Activated gamma-delta T cell treated with Interleukin-2 at 50 U/mL for 16 hours (primary cell): ENCODE results near the gene RPA3.

Source experiments
- DNase-seq: peaks from one replicate; pipeline ENCODE4 v3.0.0-alpha.2; 2020

Gene RPA3

DNA sequence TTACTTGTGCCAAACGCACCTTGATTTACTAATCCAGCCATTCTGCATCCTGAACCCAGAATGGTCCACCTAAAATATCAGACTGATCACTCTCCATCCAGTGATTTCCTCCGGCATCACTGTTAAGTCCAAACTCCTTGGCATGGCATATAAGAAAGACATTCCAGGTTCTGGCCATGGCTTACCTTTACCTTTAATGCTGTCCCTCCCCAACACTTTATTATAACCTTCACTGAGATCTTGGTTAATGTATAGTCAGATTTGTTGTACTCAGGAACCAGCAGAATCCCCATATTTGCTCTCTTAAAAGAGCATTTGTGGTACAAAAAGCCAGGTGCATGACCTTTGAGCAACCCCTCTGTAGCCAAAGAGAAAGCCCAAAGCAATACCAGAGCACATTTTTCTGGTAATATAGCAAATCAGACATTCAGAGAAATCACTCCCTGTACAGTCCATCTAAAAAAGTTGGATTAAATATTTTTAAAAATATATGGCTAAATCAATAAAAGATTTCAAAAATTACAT is 67.7 kb downstream of the RPA3 start:
- no peak for DNase-seq

DNA sequence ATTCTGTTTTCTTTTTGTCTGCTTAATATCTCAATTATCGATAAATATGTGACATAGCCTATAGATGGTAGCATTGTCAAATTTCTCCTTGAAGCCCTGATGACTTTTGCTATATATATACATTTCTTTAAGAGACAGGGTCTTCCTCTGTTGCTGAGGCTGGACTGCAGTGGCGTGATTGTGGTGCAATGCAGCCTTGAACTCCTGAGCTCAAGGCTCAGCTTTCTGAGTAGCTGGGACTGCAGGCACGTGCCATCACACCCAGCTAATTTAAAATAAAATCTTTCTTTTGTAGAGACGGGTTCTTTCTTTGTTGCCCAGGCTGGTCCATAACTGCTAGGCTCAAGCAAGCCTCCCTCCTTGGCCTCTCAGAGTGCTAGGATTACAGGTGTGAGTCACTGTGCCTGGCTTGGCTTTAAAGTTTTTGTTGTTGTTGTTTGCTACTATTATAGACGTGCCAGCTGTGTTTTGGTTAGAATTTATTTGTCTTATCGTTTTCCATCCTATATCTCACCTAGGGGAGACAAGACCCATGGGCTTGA is 70.8 kb downstream of the RPA3 start:
- no peak for DNase-seq

DNA sequence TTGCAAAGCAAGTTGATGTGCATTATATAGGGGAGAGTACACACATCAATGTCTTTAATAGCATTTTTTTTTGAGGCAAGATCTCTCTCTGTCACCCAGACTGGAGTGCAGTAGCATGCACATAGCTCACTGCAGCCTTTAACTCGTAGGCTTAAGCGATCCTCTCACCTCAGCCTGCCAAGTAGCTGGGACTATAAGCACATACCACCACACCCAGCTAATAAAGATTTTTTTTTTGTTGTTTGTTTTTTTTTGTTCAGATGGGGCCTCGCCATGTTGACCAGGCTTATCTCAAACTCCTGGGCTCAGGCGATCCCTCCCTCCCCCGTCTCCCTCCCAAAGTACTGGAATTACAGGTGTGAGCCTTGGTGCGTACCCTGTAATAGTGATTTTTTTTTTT is 76.3 kb downstream of the RPA3 start:
- DNase-seq: no peak

DNA sequence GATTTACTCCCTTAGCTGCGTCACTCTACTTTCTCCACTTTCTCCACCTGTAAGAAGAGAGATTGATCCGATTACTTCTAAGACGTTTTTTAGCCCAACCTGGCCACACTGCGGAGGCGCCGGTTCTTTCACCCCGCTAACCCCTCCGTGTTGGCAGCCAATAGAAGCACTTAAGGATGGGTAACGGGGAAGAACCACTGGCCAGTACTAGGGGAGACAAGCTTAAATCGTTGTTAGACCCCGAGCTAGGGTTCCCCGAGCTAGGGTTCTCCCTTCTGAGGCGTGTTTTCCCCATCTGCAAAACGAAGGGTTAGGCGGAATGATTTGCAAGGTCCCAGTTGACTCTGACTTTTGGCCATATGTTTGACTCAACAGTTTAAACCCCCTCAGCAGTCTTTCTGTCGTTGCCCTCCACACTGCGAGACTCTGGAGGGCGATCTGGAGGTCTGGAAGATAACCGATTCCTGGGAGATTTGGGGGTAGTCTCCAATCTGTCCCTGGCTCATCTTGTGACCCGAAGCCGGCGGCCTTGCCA is 77.2 kb downstream of the RPA3 start:
- DNase-seq: no peak

DNA sequence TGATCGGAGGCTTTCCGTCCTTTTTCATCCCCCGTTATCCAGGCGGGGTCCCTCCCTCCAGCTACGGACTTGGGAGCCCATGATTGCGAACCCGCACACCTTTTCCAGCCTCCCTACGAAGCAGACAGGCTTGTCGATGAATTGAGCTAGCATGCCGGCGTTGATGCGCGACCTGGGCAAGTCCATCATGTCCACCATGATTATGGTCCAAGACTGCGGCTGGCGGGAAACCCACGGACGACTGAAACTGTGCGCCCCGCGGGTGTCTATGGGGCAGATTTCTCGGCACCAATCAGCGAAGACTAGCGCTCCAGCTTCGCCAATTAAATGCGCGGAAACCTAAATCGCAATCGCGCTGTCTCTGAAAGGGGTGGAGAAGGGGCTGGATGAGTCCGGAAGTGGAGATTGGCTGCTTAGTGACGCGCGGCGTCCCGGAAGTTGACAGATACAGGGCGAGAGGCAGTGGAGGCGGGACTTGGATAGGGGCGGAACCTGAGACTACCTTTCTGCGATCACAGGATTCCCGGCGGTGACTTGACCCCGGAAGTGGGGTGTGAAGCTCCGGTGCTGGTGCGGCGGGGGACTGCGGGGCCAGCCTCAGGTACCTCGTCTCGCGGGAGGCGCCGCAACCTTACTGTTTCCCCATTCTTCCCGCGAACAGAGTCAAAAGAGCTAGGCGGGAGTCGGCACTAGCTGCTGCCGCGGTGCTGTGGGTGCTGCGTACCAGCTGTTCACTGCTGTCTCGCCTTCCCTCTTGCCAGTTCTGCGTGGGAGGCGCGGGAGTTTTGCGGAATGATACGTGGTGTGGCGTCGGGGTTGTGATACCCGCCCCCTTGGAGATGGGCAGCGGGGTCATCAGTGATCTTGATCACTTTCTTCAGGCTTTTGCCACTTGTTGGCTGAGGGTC is 77.9 kb downstream of the RPA3 start, which contains the start of gene UMAD1:
TSS of gene UMAD1 (plus strand) at position 532 of the 908 bp plus-strand sequence. CDS start 32,620 bp downstream, outside the sequence.
- peak; percentile 97 for DNase-seq

DNA sequence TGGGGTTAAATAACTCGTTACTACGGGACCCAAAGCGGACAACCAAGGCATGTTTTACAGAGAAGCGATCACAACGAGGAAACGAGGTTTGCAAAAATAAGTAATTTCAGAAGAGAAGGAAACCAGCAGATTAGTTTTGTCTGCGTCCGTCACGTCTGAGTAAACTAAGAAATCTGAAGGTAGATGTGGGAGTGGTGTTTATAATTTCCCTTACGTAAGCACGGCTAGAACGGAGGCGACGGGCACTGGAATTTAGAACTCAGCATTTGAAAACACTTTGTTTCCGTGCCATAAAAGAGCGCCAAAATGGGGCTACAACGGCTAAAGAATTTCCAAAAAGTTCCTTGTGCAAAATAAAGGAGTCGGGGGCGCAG is 78.6 kb downstream of the RPA3 start:
- DNase-seq: no peak

DNA sequence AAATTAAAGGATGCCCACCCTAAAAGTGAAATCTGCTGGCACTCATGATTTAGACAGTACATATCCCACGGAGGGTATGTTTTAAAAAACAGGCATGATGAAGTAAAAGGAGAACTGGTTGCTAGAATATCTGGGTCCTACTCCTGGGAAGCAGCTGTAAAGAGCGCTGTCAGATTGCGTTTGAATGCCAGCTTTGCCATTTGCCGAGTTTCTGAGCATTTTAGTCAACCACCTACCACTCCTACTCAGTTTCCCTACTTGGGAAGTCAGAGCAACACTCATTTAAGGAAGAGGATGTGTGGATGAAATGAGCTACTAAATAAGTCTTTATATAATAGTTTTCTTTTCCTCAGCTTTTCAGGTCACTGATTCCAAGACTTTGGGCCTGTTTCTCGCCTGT is 79.0 kb downstream of the RPA3 start:
- no peak for DNase-seq

DNA sequence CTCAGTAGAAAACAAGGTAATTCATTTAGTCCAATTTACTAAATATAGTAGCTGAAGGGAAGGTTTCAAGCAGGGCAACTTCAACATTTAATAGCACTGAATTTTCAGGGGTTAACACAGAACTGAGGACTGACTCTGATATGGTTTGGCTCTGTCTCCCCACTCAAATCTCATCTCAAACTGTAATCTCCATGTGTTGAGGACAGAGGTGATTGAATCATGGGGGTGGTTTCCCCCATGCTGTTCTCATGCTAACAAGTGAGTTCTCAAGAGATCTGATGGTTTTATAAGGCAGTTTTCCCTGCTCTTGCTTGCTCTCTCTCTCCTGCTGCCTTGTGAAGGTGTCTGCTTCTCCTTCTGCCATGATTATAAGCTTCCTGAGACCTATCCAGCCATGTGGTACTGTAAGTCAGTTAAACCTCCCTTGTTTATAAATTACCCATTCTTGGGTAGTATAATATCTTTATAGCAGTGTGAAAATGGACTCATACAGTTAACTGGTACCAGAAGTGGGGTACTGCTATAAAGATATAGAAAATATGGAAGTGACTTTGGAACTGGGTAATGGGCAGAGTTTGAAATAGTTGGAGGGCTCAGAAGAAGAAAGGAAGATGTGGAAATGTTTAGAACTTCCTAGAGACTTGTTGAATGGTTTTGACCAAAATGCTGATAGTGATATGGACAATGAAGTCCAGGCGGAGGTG is 87.6 kb downstream of the RPA3 start:
- DNase-seq: no peak

DNA sequence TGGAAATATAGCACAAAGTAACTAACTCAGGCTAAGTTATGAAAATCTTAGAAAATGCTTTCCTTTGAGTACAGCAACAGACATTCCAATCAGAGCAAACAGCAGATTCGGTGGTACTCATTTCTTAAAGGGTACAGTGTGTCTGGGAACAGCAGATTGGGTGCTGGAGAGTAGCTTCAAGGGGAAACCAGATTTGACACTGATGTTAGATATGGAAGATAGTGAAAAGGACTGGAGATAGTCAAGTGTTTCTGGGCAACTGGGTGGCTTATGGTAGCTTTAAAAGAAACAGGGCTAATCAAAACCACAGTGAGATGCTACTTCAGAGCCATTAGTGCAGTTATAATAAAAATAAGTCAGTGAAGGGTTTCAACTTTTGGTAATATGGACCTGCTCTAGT is 89.9 kb downstream of the RPA3 start:
- DNase-seq: no peak

DNA sequence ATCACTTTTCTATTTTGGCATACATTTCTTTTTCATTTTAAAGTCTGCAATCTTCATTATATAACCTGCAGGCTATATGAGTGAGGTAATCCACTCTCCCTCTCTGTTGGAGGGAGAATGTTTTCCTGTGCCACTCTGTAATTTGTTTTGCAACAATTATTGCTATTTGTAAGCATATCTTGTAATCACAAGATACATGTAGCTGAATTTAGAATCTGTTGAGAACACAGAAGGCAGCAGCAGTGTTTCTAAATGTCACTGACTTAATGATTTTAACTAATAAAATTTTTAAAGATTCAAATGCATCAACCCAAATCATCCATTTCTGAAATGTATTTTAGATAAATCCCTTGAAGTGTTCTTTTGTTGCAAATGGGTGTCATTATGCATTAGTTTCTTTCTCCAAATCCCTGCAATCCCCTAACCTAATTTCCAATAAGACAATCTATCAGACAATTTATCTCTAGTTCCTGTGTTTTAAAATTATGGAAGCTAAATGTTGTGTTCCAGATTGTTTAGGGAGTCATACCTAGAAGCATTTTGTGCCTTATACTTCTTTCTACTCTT is 97.7 kb downstream of the RPA3 start:
- DNase-seq: no peak

DNA sequence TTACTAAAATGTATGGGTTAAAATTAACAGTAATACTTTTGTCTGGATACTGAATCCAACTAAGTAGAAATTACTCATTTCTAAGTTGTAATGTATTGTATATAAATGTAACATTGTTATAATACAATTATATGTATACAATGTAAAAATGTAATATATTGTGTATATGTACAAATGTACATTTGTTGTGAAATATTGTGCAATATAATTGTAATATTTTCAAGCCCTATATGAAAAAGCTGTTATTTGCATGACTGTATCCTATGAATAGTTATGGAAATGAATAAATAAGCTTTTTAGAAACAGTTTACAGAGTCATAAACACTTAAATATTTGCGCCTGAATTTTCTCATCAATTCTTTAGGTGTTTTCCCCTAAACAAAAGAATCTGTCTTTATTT is 98.2 kb downstream of the RPA3 start:
- DNase-seq: no peak

DNA sequence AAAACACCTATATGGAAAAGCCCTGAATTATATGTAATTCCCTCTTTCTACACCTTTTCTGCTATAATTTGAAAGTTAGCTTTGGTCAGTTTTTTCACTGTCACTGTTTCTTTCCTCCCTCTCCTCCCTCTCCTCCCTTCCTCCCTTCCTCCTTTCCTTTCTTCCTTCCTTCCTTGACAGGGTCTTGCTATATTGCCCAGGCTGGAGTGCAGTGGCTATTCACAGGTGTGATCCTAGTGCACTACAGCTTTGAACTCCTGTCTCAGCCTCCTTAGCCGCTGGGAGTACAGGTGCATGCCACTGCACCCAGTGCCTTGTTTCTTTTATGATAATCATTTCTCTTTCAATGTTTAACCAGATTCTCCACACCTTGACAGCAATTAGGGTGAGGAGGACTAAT is 100.0 kb downstream of the RPA3 start:
- no peak for DNase-seq

DNA sequence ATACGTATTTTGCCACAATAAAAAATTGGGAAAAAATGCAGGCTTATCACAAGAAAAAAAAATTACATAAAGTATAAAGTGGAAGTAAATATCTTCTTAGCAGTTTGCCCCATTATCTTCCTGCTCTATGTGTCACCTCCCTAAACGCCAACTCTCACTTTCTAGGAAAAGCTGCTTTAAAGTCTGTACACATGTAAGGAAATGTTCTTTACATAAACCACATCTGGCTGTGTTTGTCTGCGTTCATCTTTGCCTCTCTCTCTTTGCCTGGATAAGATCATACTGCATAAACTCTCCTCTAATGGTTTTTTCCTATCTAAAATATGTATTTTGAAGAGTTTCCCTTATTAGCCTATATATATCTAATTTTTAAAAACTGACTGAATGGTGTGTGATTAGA is 100.9 kb downstream of the RPA3 start:
- no peak for DNase-seq

DNA sequence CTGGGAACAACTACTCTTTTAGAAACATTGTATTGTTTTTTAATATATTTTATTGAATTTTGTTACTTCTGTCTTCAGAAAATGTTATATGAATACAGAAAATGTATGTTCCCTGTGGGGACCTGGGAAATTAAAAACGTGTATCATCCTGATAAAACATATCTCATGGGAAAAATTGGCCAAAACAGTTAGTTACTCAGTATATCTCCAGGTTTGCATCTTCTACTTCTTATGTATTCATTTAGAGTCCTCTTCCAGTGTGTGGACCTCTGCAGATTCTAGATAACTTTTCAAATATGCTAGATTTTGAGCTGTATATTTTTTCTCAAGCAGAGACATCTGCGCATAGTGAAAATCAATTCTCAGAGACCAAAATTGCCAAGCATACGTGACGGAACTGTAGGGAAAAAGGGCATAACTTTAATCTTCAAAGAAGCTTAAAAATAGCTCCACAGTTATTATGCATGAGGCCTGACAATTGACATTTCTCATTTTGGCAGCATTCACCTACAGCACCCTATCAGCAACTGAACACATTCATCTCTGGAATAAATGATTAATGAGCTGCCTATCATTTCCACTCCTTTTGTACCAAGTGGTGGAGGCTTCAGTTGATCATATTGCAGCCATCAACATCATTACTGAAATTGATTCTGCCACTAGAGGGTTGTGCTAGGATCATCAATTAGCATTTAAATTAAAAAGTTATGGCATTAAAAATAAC is 104.2 kb downstream of the RPA3 start:
- no peak for DNase-seq

DNA sequence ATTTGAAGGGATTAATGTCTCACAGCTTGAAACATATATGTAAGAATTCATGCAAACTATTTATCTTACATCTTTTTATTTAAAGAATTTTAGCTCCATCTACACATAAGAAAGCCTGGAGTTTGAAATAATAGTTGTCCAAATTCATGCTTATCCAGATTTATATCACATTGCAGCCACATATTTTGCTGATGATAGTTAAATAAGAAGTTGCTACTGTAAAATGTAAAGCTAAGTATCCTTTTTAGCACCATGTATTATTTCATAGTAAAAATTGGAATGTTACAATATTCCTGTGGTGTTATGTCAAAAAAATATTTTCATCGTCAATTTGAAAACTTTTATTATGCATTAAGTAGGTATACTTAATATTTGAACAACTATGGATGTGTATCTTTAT is 105.2 kb downstream of the RPA3 start:
- DNase-seq: no peak

DNA sequence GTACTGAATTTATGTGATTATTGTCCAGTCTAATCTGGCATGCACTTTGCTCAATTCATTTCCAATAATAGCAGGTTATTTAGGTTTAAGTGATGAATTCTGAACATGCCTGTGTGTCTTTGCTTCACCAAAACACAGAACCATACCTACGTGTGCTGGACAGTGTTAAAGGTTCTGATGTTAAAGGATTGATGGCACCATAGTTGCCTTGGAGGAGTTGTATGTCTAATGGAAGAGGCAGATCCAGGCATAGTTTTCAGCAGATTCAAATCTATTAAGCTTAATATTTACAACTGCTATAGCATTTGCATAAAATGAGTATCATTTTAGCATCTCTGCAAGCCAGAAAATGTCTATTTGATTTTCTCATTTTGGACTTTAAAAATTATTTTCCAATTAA is 105.9 kb downstream of the RPA3 start:
- no peak for DNase-seq

DNA sequence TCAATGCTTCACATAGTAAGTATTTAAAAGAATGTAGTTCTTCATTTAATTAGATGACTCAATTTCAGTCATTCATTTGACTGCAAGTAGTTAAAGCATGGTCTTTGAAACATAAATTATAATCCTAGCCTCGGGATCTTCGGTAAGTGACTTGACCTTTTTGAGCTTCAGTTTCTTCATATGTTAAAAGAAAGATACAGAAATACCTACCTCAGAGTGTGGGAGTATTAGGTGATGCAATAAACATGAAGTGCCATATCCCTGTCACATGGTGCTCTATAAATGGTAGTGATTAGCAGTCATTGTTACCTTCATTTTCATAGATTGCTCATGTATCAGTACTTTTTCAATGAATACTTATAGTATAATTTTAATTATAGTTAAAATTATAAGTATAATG is 109.1 kb downstream of the RPA3 start:
- no peak for DNase-seq

DNA sequence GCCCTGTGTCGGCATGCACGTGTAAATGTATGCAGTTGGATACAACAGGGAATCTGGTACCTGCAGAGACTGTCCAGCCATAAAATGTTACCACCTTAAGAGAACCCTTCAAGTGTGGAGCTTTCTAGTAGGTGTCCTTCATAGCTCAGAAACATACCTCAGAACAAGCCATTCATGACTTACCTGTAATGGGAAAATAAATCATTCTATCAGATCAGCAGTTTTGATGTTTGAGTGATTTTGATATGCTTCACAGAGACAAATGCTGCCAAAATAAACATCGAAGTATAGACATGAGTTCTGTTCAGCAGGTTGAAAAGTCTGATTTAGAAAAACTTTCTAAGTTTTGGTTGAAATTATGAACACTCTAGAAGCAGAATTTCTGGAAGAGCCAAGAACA is 111.4 kb downstream of the RPA3 start:
- DNase-seq: no peak

DNA sequence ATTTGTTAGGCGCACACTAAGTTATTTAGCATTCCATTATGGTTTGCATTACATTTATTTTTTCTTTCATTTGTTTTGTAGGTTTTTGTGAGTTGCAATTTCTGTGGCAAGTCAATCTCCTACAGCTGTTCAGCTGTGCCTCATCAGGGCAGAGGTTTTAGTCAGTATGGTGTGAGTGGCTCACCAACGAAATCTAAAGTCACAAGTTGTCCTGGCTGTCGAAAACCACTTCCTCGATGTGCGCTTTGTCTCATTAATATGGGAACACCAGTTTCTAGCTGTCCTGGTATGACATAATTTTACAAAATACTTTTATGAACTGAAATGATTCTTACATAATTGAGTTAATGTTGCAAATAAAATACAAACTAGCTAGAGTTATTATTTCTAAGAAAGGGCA is 122.2 kb downstream of the RPA3 start:
- DNase-seq: no peak

DNA sequence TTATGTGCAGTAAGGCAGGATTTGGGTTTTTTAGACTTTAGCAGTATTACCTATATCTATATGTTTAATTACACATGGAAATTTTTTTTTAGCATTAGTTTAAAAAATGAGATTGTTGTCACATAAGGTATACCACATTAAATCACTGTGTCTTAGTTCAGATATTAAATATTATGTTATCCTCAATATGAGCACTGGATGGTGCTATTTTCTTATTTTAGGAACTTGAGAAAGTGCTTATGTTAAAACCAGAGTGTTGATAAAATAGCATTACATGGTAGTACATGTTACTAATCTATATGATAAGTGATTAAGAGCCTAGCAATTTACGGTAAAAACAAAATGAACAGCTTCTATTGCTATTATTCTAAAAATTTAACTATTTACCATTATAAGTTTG is 123.0 kb downstream of the RPA3 start:
- DNase-seq: no peak
